ENCODE results near the gene PELI3. TPM values are rescaled to one million over a fixed set of nuclear protein-coding genes. Genes with fewer than 3 reads are reported as not detected.

The PELI3 gene
- polyA plus RNA-seq, 6 donors from 2014 or later = 4.7 to 9.4 (median 5.4) TPM

GRCh38 chr11:66484806-66485380 is 18.2 kb downstream of the PELI3 start:
- H3K9me3 Mint-ChIP-seq = no peaks in the 10 kb centered on the region
- DNase-seq = no peak
- H3K36me3 Mint-ChIP-seq = peaks cover 0 to 9% of the 10 kb centered on the region in 2 donors
- no peak for ATAC-seq (ENCODE audit: low read depth in 2 of 2)
- H3K4me3 Mint-ChIP-seq = peak overlapping the region in 1 of 8 donors; percentile 47
- H3K4me1 Mint-ChIP-seq = peaks cover 4 to 14% (median 5%) of the 10 kb centered on the region in 3 donors
- no peak overlapping the region for H3K27ac Mint-ChIP-seq
- H3K27me3 Mint-ChIP-seq = no peaks in the 10 kb centered on the region

- no peak for ATAC-seq (ENCODE audit: low read depth in 2 of 2)
- peaks cover 5 to 16% of the 10 kb centered on the region in 2 donors for H3K36me3 Mint-ChIP-seq
- no peak for DNase-seq
Observed at GRCh38 chr11:66488957-66489356, 22.3 kb downstream of the PELI3 start.

GRCh38 chr11:66489636-66490035 is 22.9 kb downstream of the PELI3 start:
- H3K9me3 Mint-ChIP-seq = no peaks in the 10 kb centered on the region
- no peak overlapping the region for H3K27ac Mint-ChIP-seq
- no peaks in the 10 kb centered on the region for H3K4me1 Mint-ChIP-seq
- ATAC-seq (ENCODE audit: low read depth in 2 of 2) (no peak), DNase-seq (no peak)
- H3K27me3 Mint-ChIP-seq = no peaks in the 10 kb centered on the region
- peaks cover 5 to 16% of the 10 kb centered on the region in 2 donors for H3K36me3 Mint-ChIP-seq
- H3K4me3 Mint-ChIP-seq = no peak overlapping the region

More at GRCh38 chr11:66488957-66489356, 22.3 kb downstream of the PELI3 start:
- no peaks in the 10 kb centered on the region for H3K4me1 Mint-ChIP-seq
- no peaks in the 10 kb centered on the region for H3K27me3 Mint-ChIP-seq
- H3K4me3 Mint-ChIP-seq = peak overlapping the region in 1 of 8 donors; percentile 57
- H3K9me3 Mint-ChIP-seq = no peaks in the 10 kb centered on the region
- no peak overlapping the region for H3K27ac Mint-ChIP-seq

- ATAC-seq (ENCODE audit: low read depth in 2 of 2) (no peak), DNase-seq (no peak)
- peaks cover 5 to 16% of the 10 kb centered on the region in 2 donors for H3K36me3 Mint-ChIP-seq
- H3K4me3 Mint-ChIP-seq = no peak overlapping the region
- H3K27ac Mint-ChIP-seq = no peak overlapping the region
- no peaks in the 10 kb centered on the region for H3K9me3 Mint-ChIP-seq
- H3K4me1 Mint-ChIP-seq = no peaks in the 10 kb centered on the region
- no peaks in the 10 kb centered on the region for H3K27me3 Mint-ChIP-seq
Observed at GRCh38 chr11:66491315-66491935, 24.7 kb downstream of the PELI3 start.

- Mint-ChIP-seq H3K4me3 (no peak overlapping the region), H3K27me3 (no peaks in the 10 kb centered on the region), H3K4me1 (no peaks in the 10 kb centered on the region), H3K27ac (no peak overlapping the region), H3K9me3 (no peaks in the 10 kb centered on the region), H3K36me3 (peaks cover 5 to 16% of the 10 kb centered on the region in 2 donors)
- DNase-seq = no peak
- ATAC-seq (ENCODE audit: low read depth in 2 of 2) = no peak
Observed at GRCh38 chr11:66492161-66492865, 25.6 kb downstream of the PELI3 start.

GRCh38 chr11:66493130-66493529 is 26.4 kb downstream of the PELI3 start:
- no peaks in the 10 kb centered on the region for H3K27me3 Mint-ChIP-seq
- H3K4me1 Mint-ChIP-seq = no peaks in the 10 kb centered on the region
- H3K36me3 Mint-ChIP-seq = peaks cover 5 to 16% of the 10 kb centered on the region in 2 donors
- no peak overlapping the region for H3K4me3 Mint-ChIP-seq
- H3K9me3 Mint-ChIP-seq = no peaks in the 10 kb centered on the region
- H3K27ac Mint-ChIP-seq = peak overlapping the region in 1 of 6 donors; percentile 6
- DNase-seq (no peak), ATAC-seq (ENCODE audit: low read depth in 2 of 2) (no peak)

- no peak for DNase-seq
Observed at GRCh38 chr11:66494458-66494857, 27.8 kb downstream of the PELI3 start.

GRCh38 chr11:66494935-66495334 is 28.2 kb downstream of the PELI3 start:
- H3K9me3 Mint-ChIP-seq = no peaks in the 10 kb centered on the region
- DNase-seq (no peak), ATAC-seq (ENCODE audit: low read depth in 2 of 2) (no peak)
- H3K27me3 Mint-ChIP-seq = no peaks in the 10 kb centered on the region
- peaks cover 5 to 8% of the 10 kb centered on the region in 2 donors for H3K36me3 Mint-ChIP-seq
- no peak overlapping the region for H3K4me3 Mint-ChIP-seq
- H3K27ac Mint-ChIP-seq = no peak overlapping the region
- no peaks in the 10 kb centered on the region for H3K4me1 Mint-ChIP-seq

More at GRCh38 chr11:66494458-66494857, 27.8 kb downstream of the PELI3 start:
- ATAC-seq (ENCODE audit: low read depth in 2 of 2) = no peak
- H3K9me3 Mint-ChIP-seq = no peaks in the 10 kb centered on the region
- H3K36me3 Mint-ChIP-seq = peaks cover 5 to 9% of the 10 kb centered on the region in 2 donors
- H3K4me3 Mint-ChIP-seq = no peak overlapping the region
- H3K27me3 Mint-ChIP-seq = no peaks in the 10 kb centered on the region
- H3K27ac Mint-ChIP-seq = no peak overlapping the region
- H3K4me1 Mint-ChIP-seq = no peaks in the 10 kb centered on the region

GRCh38 chr11:66495401-66495854 is 28.7 kb downstream of the PELI3 start:
- Mint-ChIP-seq H3K27ac (peak overlapping the region in 1 of 6 donors; percentile 53), H3K27me3 (no peaks in the 10 kb centered on the region), H3K36me3 (peaks cover 5 to 8% of the 10 kb centered on the region in 2 donors), H3K9me3 (no peaks in the 10 kb centered on the region), H3K4me1 (no peaks in the 10 kb centered on the region), H3K4me3 (no peak overlapping the region)
- ATAC-seq (ENCODE audit: low read depth in 2 of 2) = no peak
- no peak for DNase-seq

- Mint-ChIP-seq H3K9me3 (no peaks in the 10 kb centered on the region), H3K36me3 (peaks cover 5 to 8% of the 10 kb centered on the region in 2 donors), H3K4me1 (peaks cover 0 to 2% (median 0%) of the 10 kb centered on the region in 3 donors), H3K27ac (no peak overlapping the region), H3K27me3 (no peaks in the 10 kb centered on the region), H3K4me3 (no peak overlapping the region)
- ATAC-seq (ENCODE audit: low read depth in 2 of 2) (no peak), DNase-seq (no peak)
Observed at GRCh38 chr11:66497206-66497605, 30.5 kb downstream of the PELI3 start.

GRCh38 chr11:66498506-66498905 is 31.8 kb downstream of the PELI3 start:
- H3K9me3 Mint-ChIP-seq = no peaks in the 10 kb centered on the region

GRCh38 chr11:66505276-66505816 is 38.6 kb downstream of the PELI3 start:
- Mint-ChIP-seq H3K27ac (no peak overlapping the region), H3K4me1 (peaks cover 3 to 5% (median 3%) of the 10 kb centered on the region in 3 donors), H3K27me3 (no peaks in the 10 kb centered on the region), H3K4me3 (no peak overlapping the region), H3K9me3 (no peaks in the 10 kb centered on the region), H3K36me3 (no peaks in the 10 kb centered on the region)
- DNase-seq (no peak), ATAC-seq (ENCODE audit: low read depth in 2 of 2) (no peak)

More at GRCh38 chr11:66498506-66498905, 31.8 kb downstream of the PELI3 start:
- Mint-ChIP-seq H3K4me1 (peaks cover 0 to 2% (median 0%) of the 10 kb centered on the region in 3 donors), H3K27ac (no peak overlapping the region), H3K4me3 (no peak overlapping the region), H3K27me3 (no peaks in the 10 kb centered on the region), H3K36me3 (no peaks in the 10 kb centered on the region)
- no peak for DNase-seq
- no peak for ATAC-seq (ENCODE audit: low read depth in 2 of 2)

- no peaks in the 10 kb centered on the region for H3K36me3 Mint-ChIP-seq
- ATAC-seq (ENCODE audit: low read depth in 2 of 2) = no peak
- H3K27me3 Mint-ChIP-seq = no peaks in the 10 kb centered on the region
- no peak for DNase-seq
- no peaks in the 10 kb centered on the region for H3K9me3 Mint-ChIP-seq
- peak overlapping the region in 2 of 8 donors; percentile 24 to 72 for H3K4me3 Mint-ChIP-seq
- peak overlapping the region in 1 of 6 donors; percentile 67 for H3K27ac Mint-ChIP-seq
- peaks cover 7 to 20% (median 15%) of the 10 kb centered on the region in 3 donors for H3K4me1 Mint-ChIP-seq
Observed at GRCh38 chr11:66509131-66509561, 42.4 kb downstream of the PELI3 start.
